ENCODE data around the gene CALR.
A peak's percentile ranks its signal among the peaks of the same experiment; 100 is the strongest.
"Not testable (repeated sequence)": the region's sequence is repeated elsewhere in the genome, so short reads cannot be mapped to it uniquely, and the experiment has no call there.

CALR gene

GRCh38 chr19:12935071-12935470 lies 3.3 kb upstream of the CALR start:
- DNase-seq, result no peak

- DNase-seq, result no peak
These were observed 1.8 kb upstream of the CALR start for GRCh38 chr19:12936582-12936981.

DNA sequence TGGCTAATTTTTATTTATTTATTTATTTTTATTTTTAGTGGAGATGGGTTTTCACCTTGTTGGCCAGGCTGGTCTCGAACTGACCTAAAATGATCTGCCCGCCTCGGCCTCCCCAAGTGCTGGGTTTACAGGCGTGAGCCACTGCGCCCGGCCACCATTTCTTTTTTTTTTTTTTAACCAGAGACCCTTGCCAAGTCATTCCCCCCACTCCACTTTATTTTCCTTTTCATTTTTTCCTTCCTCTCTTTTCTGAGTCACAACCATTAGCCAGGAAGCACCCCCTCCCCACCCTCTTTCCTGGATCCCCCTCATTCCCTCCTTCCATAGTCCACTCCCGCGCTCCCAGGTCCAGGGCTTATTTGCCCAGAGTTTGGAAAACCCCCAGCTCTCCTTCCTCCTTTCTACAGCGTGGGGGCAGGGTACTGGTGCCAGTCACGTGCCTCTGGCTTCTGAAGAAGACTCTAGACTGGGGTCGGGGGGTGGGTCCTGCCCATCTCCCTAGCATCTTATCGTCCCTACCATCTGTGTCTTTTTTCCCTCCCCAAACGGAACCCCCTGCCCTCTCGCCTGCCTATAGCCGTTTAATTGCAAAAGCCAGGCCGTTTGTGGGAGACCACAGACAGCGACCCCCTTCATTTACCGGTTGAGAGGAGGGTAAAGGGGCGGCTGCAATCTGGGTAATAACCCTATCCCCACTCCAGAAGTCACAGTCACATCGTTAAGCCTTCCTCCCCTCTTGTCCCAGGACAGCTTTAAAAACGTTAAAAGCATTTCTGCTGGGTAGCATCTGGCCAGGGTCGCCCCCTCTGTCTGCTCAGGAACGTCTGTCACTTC lies 1.1 kb upstream of the CALR start:
- no peak for DNase-seq

DNA sequence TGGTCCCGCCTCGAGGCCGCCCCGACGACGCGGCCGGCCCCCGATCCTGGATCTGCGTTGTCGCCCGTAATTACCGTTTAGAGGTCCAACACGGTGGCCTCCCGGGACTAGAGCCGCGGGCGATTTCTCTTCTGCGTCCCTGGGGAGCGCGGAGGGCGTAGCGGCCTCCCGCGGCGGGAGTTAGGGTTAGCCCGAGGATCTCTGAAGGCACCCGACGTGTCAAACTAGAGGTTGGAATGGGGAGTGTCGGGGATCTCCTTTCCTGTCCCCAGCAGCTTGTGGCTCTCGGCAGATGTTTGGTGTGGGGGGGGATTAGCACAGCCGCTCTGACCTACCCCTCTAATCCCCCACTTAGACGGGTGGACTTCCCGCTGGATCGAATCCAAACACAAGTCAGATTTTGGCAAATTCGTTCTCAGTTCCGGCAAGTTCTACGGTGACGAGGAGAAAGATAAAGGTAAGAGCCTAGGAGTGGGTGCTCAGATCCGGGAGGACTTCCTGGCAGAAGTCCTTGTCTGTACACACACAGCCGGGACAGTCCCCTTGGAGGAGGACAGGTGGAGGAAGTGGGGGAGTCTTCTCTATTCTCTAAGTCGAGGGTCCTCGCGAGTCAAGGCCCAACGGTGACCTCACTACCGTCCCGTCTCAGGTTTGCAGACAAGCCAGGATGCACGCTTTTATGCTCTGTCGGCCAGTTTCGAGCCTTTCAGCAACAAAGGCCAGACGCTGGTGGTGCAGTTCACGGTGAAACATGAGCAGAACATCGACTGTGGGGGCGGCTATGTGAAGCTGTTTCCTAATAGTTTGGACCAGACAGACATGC lies 581 bp downstream of the CALR start:
- DNase-seq, result peak; percentile 40

DNA sequence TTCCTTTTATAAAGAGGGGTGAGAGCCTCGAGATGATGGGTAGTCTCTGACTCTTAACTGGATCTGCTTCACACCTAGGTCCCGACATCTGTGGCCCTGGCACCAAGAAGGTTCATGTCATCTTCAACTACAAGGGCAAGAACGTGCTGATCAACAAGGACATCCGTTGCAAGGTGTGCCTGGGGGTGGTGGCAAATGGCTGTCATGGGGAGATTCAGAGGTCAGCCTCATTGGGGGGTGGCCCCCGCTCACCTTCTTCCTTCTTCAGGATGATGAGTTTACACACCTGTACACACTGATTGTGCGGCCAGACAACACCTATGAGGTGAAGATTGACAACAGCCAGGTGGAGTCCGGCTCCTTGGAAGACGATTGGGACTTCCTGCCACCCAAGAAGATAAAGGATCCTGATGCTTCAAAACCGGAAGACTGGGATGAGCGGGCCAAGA lies 1.6 kb downstream of the CALR start:
- no peak for DNase-seq

GRCh38 chr19:12940897-12941296 lies 2.5 kb downstream of the CALR start:
- no peak for DNase-seq

DNA sequence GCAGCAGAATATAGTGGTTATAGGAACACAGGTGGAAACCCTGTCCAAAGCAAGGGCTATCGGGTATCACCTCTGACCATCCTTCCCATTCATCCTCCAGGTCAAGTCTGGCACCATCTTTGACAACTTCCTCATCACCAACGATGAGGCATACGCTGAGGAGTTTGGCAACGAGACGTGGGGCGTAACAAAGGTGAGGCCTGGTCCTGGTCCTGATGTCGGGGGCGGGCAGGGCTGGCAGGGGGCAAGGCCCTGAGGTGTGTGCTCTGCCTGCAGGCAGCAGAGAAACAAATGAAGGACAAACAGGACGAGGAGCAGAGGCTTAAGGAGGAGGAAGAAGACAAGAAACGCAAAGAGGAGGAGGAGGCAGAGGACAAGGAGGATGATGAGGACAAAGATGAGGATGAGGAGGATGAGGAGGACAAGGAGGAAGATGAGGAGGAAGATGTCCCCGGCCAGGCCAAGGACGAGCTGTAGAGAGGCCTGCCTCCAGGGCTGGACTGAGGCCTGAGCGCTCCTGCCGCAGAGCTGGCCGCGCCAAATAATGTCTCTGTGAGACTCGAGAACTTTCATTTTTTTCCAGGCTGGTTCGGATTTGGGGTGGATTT lies 5.1 kb downstream of the CALR start:
- no peak for DNase-seq

GRCh38 chr19:12944104-12944674 lies 5.8 kb downstream of the CALR start:
- DNase-seq, result no peak

DNA sequence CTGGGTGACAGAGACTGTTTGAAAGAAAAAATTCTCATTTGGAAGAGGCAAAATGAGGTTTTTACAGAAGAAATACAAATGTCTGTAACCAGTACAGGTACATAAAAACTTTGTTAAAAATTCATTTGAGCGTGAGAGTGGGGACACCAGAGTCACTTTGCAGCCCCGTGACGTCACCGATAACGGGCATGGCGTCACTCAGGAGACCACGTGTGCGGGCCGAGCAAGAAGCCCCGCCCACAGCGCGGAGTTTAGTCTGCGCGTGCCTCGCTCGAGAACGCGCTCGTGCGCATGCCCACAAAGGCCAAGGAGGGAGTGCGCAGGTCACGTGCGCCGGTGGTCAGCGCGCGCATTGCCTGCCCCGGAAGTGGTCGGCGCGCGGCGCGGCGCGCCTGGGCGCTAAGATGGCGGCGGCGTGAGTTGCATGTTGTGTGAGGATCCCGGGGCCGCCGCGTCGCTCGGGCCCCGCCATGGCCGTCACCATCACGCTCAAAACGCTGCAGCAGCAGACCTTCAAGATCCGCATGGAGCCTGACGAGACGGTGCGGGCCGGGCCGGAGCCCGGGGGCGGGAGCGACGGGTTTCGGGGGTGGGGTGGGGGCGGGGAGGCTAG lies 7.2 kb downstream of the CALR start, which contains the start of gene RAD23A:
RAD23A (plus strand) TSS at position 384 of the 613 bp plus-strand sequence; CDS start at position 471, 87 bp downstream.
- DNase-seq, result peak; percentile 98

- peak; percentile 52 for DNase-seq
These were observed 7.8 kb downstream of the CALR start for GRCh38 chr19:12946092-12946721.

DNA sequence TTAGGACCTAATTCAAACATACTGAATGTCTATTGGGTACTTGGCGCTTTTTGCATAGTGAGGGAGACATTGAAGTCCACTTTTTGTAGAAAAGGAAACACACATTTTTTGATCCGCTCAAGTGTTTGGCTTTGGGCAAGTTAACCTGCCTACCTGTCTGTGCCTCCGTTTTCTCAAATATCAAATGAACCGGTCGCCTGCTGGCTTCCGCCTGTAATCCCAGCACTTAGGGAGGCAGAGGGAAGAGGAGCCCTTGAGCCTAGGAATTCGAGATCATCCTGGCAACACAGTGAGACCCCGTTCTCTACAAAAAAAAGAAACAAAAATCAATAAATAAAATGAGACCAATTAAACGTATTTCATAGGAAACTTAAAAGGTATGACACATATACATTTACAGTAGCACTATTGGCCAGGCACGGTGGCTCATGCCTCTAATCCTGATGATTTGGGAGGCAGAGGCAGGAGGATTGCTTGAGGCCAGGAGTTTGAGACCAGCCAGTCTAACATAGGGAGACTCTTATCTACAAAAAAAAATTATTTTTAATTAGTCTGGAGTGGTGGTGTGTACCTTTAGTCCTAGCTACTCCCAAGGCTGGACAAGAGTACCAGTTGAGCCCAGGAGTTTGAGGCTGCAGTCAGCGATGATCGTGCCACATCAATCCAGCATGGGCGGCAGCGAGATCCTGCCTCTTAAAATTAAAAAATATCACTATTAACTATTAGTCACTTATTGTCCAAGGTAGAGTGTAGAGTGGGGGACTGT lies 8.5 kb downstream of the CALR start:
- DNase-seq, result no peak

DNA sequence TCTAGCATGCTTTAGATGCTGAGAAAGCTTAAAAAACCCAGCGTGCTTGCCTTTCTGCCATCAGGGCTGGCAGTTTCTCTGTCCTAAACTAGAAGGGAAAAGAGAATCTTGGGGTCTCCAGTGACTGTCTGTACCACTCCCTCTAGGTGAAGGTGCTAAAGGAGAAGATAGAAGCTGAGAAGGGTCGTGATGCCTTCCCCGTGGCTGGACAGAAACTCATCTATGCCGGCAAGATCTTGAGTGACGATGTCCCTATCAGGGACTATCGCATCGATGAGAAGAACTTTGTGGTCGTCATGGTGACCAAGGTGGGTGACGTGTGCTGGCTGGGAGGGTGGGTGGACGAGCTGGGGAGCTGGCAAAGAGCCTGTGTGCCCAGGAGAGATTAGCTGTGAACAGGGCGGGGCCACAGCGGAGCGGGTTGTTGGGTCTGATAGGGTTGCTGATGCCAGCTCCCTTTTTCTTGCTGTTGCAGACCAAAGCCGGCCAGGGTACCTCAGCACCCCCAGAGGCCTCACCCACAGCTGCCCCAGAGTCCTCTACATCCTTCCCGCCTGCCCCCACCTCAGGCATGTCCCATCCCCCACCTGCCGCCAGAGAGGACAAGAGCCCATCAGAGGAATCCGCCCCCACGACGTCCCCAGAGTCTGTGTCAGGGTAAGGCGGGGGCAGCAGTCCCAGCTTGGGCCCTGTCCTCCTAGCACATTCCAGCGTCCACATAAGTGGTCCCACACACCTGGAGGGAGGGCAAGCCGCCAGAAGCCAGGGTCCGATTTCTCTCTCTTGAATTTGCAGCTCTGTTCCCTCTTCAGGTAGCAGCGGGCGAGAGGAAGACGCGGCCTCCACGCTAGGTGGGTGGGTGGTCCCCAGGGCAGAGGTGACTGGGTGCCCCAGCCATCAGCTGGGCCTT lies 9.5 kb downstream of the CALR start:
- no peak for DNase-seq

DNA sequence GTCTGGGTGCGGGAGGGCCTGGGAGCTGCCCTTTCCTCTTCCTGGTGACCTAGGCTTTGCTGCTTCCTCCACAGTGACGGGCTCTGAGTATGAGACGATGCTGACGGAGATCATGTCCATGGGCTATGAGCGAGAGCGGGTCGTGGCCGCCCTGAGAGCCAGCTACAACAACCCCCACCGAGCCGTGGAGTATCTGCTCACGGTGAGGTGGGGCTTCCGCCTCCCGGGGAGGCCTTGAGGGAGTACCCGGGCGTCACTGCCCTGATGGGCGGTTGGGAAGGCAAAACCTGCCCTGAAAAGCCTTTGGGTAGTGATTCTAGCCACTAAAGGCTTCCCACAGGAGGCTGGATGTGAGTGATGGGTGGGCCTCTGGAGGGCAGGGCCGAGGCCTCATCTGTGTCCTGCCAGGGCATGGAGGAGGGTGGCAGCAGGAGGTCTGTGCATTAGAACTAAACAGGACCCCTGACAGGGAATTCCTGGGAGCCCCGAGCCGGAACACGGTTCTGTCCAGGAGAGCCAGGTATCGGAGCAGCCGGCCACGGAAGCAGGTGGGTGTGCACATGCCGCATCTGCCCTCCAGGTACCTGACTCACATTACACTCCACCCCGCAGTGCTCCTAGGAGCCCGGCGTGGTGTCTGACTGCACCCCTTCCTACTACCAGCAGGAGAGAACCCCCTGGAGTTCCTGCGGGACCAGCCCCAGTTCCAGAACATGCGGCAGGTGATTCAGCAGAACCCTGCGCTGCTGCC lies 10.4 kb downstream of the CALR start:
- DNase-seq, result no peak

GRCh38 chr19:12949363-12950283 lies 11.2 kb downstream of the CALR start:
- DNase-seq, result no peak

DNA sequence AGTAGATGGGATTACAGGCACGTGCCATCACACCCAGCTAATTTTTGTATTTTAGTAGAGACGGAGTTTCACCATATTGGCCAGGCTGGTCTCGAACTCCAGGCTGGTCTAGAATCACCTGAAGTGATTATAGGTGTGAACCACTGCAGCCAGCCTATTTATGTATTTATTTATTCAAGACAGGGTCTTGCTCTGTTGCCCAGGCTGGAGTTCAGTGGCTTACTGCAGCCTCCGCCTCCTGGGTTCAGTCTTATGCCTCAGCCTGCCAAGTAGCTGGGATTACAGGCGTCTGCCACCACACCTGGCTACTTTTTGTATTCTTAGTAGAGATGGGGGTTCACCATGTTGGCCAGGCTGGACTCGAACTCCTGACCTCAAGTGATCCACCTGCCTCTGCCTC lies 13.6 kb downstream of the CALR start:
- not testable (repeated sequence) for DNase-seq

GRCh38 chr19:12952488-12953137 lies 14.2 kb downstream of the CALR start:
- DNase-seq, result no peak

DNA sequence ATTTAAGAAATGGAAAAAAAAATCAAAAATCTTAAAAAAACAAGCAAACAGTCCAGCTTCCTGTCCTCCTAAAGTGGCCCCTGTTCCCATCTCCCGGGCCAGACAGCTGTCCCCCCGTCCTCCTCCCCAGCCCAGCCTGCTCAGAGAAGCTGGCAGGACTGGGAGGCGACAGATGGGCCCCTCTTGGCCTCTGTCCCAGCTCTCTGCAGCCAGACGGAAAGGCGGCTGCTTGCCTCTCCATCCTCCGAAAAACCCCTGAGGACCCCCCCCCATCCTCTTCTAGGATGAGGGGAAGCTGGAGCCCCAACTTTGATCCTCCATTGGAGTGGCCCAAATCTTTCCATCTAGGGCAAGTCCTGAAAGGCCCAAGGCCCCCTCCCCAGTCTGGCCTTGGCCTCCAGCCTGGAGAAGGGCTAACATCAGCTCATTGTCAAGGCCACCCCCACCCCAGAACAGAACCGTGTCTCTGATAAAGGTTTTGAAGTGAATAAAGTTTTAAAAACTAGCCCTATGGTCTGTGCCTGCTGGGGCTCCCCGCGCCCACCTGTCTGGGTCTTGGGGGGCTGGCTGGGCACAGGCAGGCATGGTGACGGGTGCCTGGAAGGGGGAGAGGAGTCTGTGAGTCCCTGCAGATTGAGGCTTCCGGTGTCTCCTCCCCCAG lies 14.9 kb downstream of the CALR start:
- no peak for DNase-seq
